Peyer's patch (tissue), 4 donors: ENCODE data around the gene SLC25A11. TPM values are rescaled to one million over a fixed set of nuclear protein-coding genes. Genes with fewer than 3 reads are reported as not detected.
"Not testable (repeated sequence)": the region's sequence is repeated elsewhere in the genome, so short reads cannot be mapped to it uniquely, and the experiment has no call there.

Experiments
- DNase-seq, 3 donors: peaks; one replicate each; pipeline ENCODE4 v3.0.0-alpha.2; 2017 to 2019
- H3K27ac ChIP-seq, 4 donors: fragments of 200-600 bp; sonication (generic); one replicate each; pipeline ENCODE4 v1.5.1; 2016 to 2019
- H3K27me3 ChIP-seq, 2 donors: fragments of 200-600 bp; sonication (generic); one replicate each; pipeline ENCODE4 v1.5.1; 2019
- H3K36me3 ChIP-seq, 3 donors: fragments of 200-600 bp; sonication (generic); one replicate each; pipeline ENCODE4 v1.5.1; 2016 to 2019
- H3K4me1 ChIP-seq, 4 donors: fragments of 200-600 bp; sonication (generic); one replicate each; pipeline ENCODE4 v1.5.1; 2016 to 2019
- H3K4me3 ChIP-seq, 4 donors: fragments of 200-600 bp; sonication (generic); 1 replicate in 3 of 4; 2 replicates in 1 of 4; pipeline ENCODE4 v1.5.1; 2016 to 2019; ENCODE audit warnings: mild to moderate bottlenecking in 1 of 4
- H3K9me3 ChIP-seq, 4 donors: fragments of 200-600 bp; sonication (generic); one replicate each; pipeline ENCODE4 v1.5.1; 2016 to 2019; ENCODE audit warnings: mild to moderate bottlenecking in 1 of 4
- CTCF ChIP-seq, 6 experiments: fragments of 450-650 bp in 4 of 6; fragments of 200-600 bp in 2 of 6; sonication (generic) in 1 of 6; IDR thresholded peaks; one replicate each; pipeline ENCODE4 v1.5.1; 2017 to 2019; ENCODE audit warnings: antibody characterized with exemption in 6 of 6, mild to moderate bottlenecking in 3 of 6, moderate library complexity in 1 of 6
- POLR2A ChIP-seq, 2 donors: fragments of 450-650 bp; IDR thresholded peaks; one replicate each; pipeline ENCODE4 v1.5.1; 2017; ENCODE audit warnings: antibody characterized with exemption in 2 of 2, mild to moderate bottlenecking in 2 of 2, moderate library complexity in 2 of 2
- total RNA-seq, 4 donors: library from RNA; depleted of rRNA; stranded (reverse); fragments of >200 nt; gene quantifications; one replicate each; pipeline ENCODE4 v1.1.0, GENCODE V29; 2016

SLC25A11 gene
- total RNA-seq, 4 donors from 2014 or later, result 30.5 to 84.1 (median 60.4) TPM

DNA sequence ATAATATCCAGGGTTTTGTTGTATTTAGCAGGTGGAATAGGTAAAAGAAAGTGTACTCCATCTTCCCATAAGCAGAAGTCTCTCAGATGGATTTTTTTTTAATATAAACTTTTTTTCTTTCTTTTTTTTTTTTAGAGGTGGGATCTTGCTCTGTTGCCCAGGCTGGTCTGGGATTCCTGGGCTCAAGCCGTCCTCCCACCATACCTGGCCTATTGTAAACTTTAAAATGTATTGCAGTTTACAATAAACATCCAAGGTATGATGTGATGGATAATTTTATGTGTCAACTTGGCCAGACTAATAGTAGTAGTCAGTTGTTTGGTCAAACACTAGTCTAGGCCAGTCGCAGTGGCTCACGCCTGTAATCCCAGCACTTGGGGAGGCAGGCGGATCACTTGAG lies 18.5 kb downstream of the SLC25A11 start:
- no peak for DNase-seq
- no peaks in the 10 kb centered on the region for H3K4me1 ChIP-seq
- no peak overlapping the region for H3K4me3 ChIP-seq
- H3K27me3 ChIP-seq, result no peaks in the 10 kb centered on the region
- H3K27ac ChIP-seq, result no peak overlapping the region
- no peaks in the 10 kb centered on the region for H3K9me3 ChIP-seq
- H3K36me3 ChIP-seq, result no peaks in the 10 kb centered on the region
- TF ChIP-seq CTCF (IDR thresholded peaks at IDR 0.05), result no peak
- no peak for TF ChIP-seq POLR2A (IDR thresholded peaks at IDR 0.05)

DNA sequence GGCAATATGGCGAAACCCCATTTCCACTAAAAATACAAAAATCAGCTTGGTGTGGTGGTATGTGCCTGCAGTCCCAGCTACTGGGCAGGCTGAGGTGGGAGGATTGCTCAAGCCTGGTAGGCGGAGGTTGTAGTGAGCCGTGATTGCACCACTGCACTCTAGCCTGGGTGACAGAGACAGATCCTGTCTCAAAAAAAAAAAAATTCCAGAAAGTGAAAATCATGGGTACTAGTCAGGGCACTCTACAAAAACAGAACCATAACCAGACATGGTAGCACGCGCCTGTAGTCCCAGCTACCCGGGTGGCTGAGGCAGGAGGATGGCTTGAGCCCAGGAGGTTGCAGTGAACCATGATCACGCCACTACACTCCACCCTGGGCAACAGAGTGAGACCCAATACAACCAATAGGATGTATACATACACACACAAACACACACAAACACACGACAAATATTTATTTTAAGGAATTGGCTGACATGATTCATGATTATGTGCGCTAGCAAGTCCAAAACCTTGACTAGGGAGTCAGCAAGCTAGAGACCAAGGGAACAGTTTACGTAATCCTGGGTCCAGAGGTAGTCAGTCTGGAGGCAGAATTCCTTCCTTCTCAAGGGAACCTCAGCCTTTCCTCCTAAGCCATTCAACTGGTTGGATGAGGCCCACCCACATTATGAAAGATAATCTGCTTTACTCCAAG lies 19.3 kb downstream of the SLC25A11 start:
- no peak overlapping the region for H3K4me3 ChIP-seq
- no peaks in the 10 kb centered on the region for H3K9me3 ChIP-seq
- H3K27ac ChIP-seq, result no peak overlapping the region
- H3K36me3 ChIP-seq, result no peaks in the 10 kb centered on the region
- no peak for DNase-seq
- no peaks in the 10 kb centered on the region for H3K27me3 ChIP-seq
- no peaks in the 10 kb centered on the region for H3K4me1 ChIP-seq
- TF ChIP-seq POLR2A (IDR thresholded peaks at IDR 0.05) (no peak), CTCF (IDR thresholded peaks at IDR 0.05) (no peak)

DNA sequence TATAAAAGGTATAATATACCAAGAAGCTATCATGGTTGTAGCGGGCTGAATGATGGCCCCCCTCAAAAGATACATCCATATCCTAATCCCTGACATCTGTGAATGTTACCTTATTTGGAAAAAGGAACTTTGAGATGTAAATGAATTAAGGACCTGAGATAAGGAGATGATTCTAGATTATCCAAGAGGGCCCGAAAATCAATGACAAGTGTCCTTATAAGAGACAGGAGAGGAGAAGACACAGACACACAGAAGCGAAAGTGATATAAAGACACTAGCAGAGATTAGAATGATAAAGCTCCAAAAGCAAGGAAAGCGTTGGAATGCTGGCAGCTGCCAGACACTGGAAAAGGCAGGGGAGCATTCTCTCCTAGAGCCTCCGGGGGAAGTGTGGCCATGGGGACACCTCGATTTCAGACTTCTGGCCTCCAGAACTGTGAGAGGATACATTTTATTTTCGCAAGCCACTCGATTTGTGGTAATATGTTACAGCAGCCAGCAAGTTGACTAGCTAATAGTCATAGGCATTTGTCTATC lies 20.3 kb downstream of the SLC25A11 start:
- no peaks in the 10 kb centered on the region for H3K9me3 ChIP-seq
- H3K27me3 ChIP-seq, result no peaks in the 10 kb centered on the region
- no peak for DNase-seq
- H3K4me3 ChIP-seq, result no peak overlapping the region
- H3K27ac ChIP-seq, result no peak overlapping the region
- no peaks in the 10 kb centered on the region for H3K4me1 ChIP-seq
- TF ChIP-seq POLR2A (IDR thresholded peaks at IDR 0.05) (no peak), CTCF (IDR thresholded peaks at IDR 0.05) (no peak)
- no peaks in the 10 kb centered on the region for H3K36me3 ChIP-seq

GRCh38 chr17:4914551-4914950 lies 25.3 kb downstream of the SLC25A11 start:
- not testable (repeated sequence) for H3K36me3 ChIP-seq, H3K4me3 ChIP-seq, H3K4me1 ChIP-seq, H3K27me3 ChIP-seq, H3K27ac ChIP-seq, H3K9me3 ChIP-seq, DNase-seq

GRCh38 chr17:4913994-4914393 lies 25.9 kb downstream of the SLC25A11 start:
- no peak overlapping the region for H3K27ac ChIP-seq
- no peak for DNase-seq
- no peak overlapping the region for H3K4me3 ChIP-seq
- TF ChIP-seq CTCF (IDR thresholded peaks at IDR 0.05) (peak in 2 of 6 experiments; percentile 32 to 39), POLR2A (IDR thresholded peaks at IDR 0.05) (no peak)
- H3K36me3 ChIP-seq, result no peaks in the 10 kb centered on the region
- H3K9me3 ChIP-seq, result no peaks in the 10 kb centered on the region
- peaks cover 0 to 7% (median 0%) of the 10 kb centered on the region in 4 donors for H3K4me1 ChIP-seq
- H3K27me3 ChIP-seq, result no peaks in the 10 kb centered on the region

- no peak overlapping the region for H3K4me3 ChIP-seq
- H3K4me1 ChIP-seq, result peaks cover 0 to 7% (median 0%) of the 10 kb centered on the region in 4 donors
- no peaks in the 10 kb centered on the region for H3K9me3 ChIP-seq
- DNase-seq, result peak; percentile 83 to 95 (median 89)
- peak overlapping the region in 3 of 4 donors; percentile 26 to 34 (median 31) for H3K27ac ChIP-seq
- no peaks in the 10 kb centered on the region for H3K27me3 ChIP-seq
- H3K36me3 ChIP-seq, result no peaks in the 10 kb centered on the region
- no peak for TF ChIP-seq POLR2A (IDR thresholded peaks at IDR 0.05)
- peak; percentile 75 to 96 (median 90) for TF ChIP-seq CTCF (IDR thresholded peaks at IDR 0.05)
These were observed 30.9 kb downstream of the SLC25A11 start for GRCh38 chr17:4908711-4909496.
